Ishikawa (cell line): ENCODE measurements around the gene PPP1R11.

Source experiments
- CEBPB ChIP-seq: IDR thresholded peaks from 2 replicates; pipeline ENCODE4 v1.6.1; 2012
- CREB1 ChIP-seq: IDR thresholded peaks from 2 replicates; pipeline ENCODE4 v1.6.1; 2012; ENCODE audit warnings: low read depth
- EGR1 ChIP-seq: IDR thresholded peaks from 2 replicates; pipeline ENCODE4 v1.6.1; 2012
- EP300 ChIP-seq: IDR thresholded peaks from 2 replicates; pipeline ENCODE4 v1.6.1; 2012; ENCODE audit warnings: borderline replicate concordance
- FOXM1 ChIP-seq: IDR thresholded peaks from 2 replicates; pipeline ENCODE4 v1.6.1; 2012; ENCODE audit warnings: low read depth, borderline replicate concordance
- MAX ChIP-seq: IDR thresholded peaks from 2 replicates; pipeline ENCODE4 v1.6.1; 2012
- NFIC ChIP-seq: IDR thresholded peaks from 2 replicates; pipeline ENCODE4 v1.6.1; 2012
- RAD21 ChIP-seq: IDR thresholded peaks from 2 replicates; pipeline ENCODE4 v1.6.1; 2012; ENCODE audit warnings: low read depth
- TAF1 ChIP-seq: IDR thresholded peaks from 2 replicates; pipeline ENCODE4 v1.6.1; 2012; ENCODE audit warnings: low read depth, mild to moderate bottlenecking
- TCF12 ChIP-seq: IDR thresholded peaks from 2 replicates; pipeline ENCODE4 v1.6.1; 2012; ENCODE audit warnings: low read depth
- TEAD4 ChIP-seq: IDR thresholded peaks from 2 replicates; pipeline ENCODE4 v1.6.1; 2012
- YY1 ChIP-seq: IDR thresholded peaks from 2 replicates; pipeline ENCODE4 v1.6.1; 2012; ENCODE audit warnings: low read depth
- ZBTB7A ChIP-seq: IDR thresholded peaks from 2 replicates; pipeline ENCODE4 v1.6.1; 2012; ENCODE audit warnings: low read depth
- TF ChIP-seq, protein P1 (sequence below): IDR thresholded peaks from 2 replicates; pipeline ENCODE4 v1.6.1; 2012; ENCODE audit warnings: low read depth, mild to moderate bottlenecking
- TF ChIP-seq, protein P2 (sequence below): IDR thresholded peaks from 2 replicates; pipeline ENCODE4 v1.6.1; 2012

Gene PPP1R11

GRCh38 chr6:30075094-30075789 is 8.2 kb downstream of the PPP1R11 start, which contains the start of gene RNF39:
TSS of gene RNF39 (minus strand) at chr6:30075769. CDS start at chr6:30075585, 184 bp downstream.
- TF ChIP-seq YY1, result no peak
- TF ChIP-seq, protein P1, sequence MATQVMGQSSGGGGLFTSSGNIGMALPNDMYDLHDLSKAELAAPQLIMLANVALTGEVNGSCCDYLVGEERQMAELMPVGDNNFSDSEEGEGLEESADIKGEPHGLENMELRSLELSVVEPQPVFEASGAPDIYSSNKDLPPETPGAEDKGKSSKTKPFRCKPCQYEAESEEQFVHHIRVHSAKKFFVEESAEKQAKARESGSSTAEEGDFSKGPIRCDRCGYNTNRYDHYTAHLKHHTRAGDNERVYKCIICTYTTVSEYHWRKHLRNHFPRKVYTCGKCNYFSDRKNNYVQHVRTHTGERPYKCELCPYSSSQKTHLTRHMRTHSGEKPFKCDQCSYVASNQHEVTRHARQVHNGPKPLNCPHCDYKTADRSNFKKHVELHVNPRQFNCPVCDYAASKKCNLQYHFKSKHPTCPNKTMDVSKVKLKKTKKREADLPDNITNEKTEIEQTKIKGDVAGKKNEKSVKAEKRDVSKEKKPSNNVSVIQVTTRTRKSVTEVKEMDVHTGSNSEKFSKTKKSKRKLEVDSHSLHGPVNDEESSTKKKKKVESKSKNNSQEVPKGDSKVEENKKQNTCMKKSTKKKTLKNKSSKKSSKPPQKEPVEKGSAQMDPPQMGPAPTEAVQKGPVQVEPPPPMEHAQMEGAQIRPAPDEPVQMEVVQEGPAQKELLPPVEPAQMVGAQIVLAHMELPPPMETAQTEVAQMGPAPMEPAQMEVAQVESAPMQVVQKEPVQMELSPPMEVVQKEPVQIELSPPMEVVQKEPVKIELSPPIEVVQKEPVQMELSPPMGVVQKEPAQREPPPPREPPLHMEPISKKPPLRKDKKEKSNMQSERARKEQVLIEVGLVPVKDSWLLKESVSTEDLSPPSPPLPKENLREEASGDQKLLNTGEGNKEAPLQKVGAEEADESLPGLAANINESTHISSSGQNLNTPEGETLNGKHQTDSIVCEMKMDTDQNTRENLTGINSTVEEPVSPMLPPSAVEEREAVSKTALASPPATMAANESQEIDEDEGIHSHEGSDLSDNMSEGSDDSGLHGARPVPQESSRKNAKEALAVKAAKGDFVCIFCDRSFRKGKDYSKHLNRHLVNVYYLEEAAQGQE, result no peak
- TF ChIP-seq EGR1, result no peak
- no peak for TF ChIP-seq ZBTB7A
- no peak for TF ChIP-seq TCF12
- TF ChIP-seq TEAD4, result no peak
- no peak for TF ChIP-seq FOXM1
- no peak for TF ChIP-seq RAD21
- no peak for TF ChIP-seq CEBPB
- no peak for TF ChIP-seq EP300

DNA sequence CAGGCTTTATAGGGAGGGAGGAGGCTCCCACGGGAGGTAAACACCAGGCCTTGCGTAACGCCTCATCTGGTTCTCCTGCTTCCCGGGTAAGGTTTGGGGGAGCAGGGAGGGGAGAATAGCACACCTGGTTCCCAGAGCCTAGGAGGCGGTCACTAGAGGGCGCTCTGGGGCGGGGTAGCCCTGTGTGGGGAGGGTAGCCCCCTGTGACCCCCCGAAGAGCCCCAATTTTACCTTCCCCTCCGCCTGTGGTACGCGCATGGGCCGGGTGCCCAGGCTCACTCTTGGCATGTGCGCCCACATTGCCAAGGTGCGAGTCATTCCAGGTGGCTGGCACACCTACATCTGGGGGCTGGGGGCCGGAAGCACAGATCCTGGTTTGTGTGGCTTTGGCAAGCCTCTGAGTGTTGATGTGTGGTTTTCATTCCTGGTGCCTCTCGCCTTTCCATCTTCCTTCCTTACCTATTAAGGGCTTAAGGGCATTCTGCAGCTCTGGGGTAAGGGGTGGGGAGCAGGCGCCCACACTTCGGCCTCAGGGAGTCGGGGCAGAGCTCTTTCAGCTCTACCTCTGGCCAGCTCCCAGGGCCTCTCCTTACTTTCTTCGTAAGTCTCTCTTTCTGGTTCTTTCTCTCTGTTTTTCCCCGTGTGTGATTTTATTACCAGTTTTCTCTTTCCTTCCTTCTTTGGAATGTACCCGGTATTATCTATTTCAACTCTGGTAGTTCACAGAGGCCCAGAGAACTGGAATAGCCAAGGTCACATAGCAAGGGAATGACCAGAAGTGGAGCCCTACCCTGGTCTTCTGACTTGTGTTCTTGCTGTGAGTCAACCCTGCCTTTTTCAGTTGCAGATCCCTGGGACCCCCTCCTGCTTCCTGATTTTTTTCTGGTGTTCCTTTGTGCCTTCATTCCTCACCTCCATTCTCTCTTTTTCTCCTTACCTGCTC is 9.1 kb downstream of the PPP1R11 start:
- peak; percentile 26; the same call in 1 of the 2 replicates for TF ChIP-seq EP300
- TF ChIP-seq, protein P2, sequence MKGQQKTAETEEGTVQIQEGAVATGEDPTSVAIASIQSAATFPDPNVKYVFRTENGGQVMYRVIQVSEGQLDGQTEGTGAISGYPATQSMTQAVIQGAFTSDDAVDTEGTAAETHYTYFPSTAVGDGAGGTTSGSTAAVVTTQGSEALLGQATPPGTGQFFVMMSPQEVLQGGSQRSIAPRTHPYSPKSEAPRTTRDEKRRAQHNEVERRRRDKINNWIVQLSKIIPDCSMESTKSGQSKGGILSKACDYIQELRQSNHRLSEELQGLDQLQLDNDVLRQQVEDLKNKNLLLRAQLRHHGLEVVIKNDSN, result no peak
- TF ChIP-seq TEAD4, result peak; percentile 79
- TF ChIP-seq, protein P1, result no peak
- TF ChIP-seq CEBPB, result peak; percentile 85
- no peak for TF ChIP-seq TAF1
- TF ChIP-seq EGR1, result no peak
- TF ChIP-seq MAX, result peak; percentile 56; the same call in 1 of the 2 replicates
- TF ChIP-seq TCF12, result 0 out of 2 replicates have a peak, but pooled peaks have one; percentile 52
- TF ChIP-seq YY1, result no peak
- TF ChIP-seq FOXM1, result no peak
- peak; percentile 67 for TF ChIP-seq NFIC
- TF ChIP-seq RAD21, result no peak; the same call in 1 of the 2 replicates
- peak; percentile 95 for TF ChIP-seq ZBTB7A
- TF ChIP-seq CREB1, result no peak

DNA sequence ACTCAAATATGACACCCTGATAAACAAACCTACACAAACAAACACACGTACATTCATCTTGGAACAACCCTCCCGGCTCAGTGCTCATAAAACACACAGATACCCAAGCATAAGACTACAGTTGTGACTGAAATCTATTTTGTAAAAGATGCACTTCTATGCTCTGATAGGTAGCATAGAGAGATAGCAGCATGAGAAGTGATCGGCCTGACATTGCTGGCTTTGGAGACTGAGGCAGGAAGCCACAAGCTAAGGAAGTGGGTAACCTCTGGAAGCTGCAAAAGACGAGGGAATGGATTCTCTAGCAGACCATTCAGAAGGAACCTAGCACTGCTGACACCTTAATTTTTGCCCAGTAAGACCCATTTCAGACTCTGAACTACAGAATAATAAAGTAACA is 10.2 kb downstream of the PPP1R11 start:
- no peak for TF ChIP-seq ZBTB7A

DNA sequence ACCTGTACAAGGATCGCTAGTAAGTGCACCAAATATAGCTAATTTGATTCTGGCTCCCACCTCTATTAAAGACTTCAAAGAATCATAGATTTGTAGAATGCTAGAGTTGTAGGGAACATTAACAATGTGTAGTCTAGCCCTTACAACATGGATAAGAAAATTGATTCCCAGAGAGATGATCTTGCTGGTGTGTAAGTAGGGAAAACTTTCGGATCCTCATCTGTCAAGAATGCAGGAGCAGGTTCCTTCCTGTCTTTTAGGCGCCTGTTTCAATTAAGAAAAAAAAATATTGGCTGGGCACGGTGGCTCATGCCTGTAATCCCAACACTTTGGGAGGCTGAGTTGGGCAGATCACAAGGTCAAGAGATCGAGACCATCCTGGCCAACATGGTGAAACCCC is 20.9 kb downstream of the PPP1R11 start:
- TF ChIP-seq MAX (no peak), NFIC (no peak), YY1 (no peak), RAD21 (no peak)

DNA sequence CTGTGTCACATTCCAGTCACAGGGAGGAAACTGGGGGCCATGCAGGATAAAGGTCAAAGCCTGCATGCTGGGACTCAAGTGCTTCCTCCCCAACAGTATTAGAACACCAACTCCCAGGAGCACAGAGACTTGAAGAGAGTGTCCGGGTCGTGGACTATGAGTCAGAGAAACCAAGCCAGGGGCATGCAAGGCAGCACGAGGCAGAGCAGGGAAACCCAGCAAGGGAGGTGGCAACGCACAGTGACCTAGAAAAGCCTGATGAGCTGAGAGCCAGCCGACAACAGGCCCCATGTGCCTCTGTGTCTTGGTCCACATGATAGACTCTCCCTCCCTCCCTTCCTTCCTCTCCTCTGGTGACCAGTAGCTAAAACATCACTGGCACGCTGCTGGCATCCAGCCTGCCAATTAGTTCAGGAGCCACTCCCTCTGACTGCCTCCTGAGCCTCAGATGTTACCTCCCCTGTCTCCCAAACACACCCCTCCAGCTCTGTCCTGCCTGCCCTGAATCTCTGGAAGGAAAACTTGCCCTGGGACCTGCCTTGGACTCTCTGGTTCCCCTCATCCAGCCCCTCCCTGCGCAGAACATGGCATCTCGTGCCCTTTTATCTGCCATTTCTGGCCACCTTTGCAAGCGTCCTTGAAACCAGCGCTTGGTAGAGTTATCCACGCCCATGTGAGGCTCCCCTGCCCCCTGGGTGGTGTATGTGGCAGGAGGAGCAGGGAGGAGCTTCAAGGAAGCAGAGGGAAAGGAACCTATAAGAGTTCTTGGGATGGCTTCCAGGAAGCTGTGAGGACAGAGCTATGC is 24.8 kb downstream of the PPP1R11 start:
- TF ChIP-seq MAX (peak; percentile 95), TEAD4 (no peak), NFIC (peak; percentile 23; the same call in 1 of the 2 replicates)
